Peyer's patch (tissue), 4 donors: ENCODE data around the gene PPFIA1. TPM values are rescaled to one million over a fixed set of nuclear protein-coding genes. Genes with fewer than 3 reads are reported as not detected.

Experiments used
- DNase-seq, 3 donors: peaks; one replicate each; pipeline ENCODE4 v3.0.0-alpha.2; 2017 to 2019
- H3K27ac ChIP-seq, 4 donors: fragments of 200-600 bp; sonication (generic); one replicate each; pipeline ENCODE4 v1.5.1; 2016 to 2019
- H3K27me3 ChIP-seq, 2 donors: fragments of 200-600 bp; sonication (generic); one replicate each; pipeline ENCODE4 v1.5.1; 2019
- H3K36me3 ChIP-seq, 3 donors: fragments of 200-600 bp; sonication (generic); one replicate each; pipeline ENCODE4 v1.5.1; 2016 to 2019
- H3K4me1 ChIP-seq, 4 donors: fragments of 200-600 bp; sonication (generic); one replicate each; pipeline ENCODE4 v1.5.1; 2016 to 2019
- H3K4me3 ChIP-seq, 4 donors: fragments of 200-600 bp; sonication (generic); 1 replicate in 3 of 4; 2 replicates in 1 of 4; pipeline ENCODE4 v1.5.1; 2016 to 2019; ENCODE audit warnings: mild to moderate bottlenecking in 1 of 4
- H3K9me3 ChIP-seq, 4 donors: fragments of 200-600 bp; sonication (generic); one replicate each; pipeline ENCODE4 v1.5.1; 2016 to 2019; ENCODE audit warnings: mild to moderate bottlenecking in 1 of 4
- CTCF ChIP-seq, 6 experiments: fragments of 450-650 bp in 4 of 6; fragments of 200-600 bp in 2 of 6; sonication (generic) in 1 of 6; IDR thresholded peaks; one replicate each; pipeline ENCODE4 v1.5.1; 2017 to 2019; ENCODE audit warnings: antibody characterized with exemption in 6 of 6, mild to moderate bottlenecking in 3 of 6, moderate library complexity in 1 of 6
- POLR2A ChIP-seq, 2 donors: fragments of 450-650 bp; IDR thresholded peaks; one replicate each; pipeline ENCODE4 v1.5.1; 2017; ENCODE audit warnings: antibody characterized with exemption in 2 of 2, mild to moderate bottlenecking in 2 of 2, moderate library complexity in 2 of 2
- total RNA-seq, 4 donors: library from RNA; depleted of rRNA; stranded (reverse); fragments of >200 nt; gene quantifications; one replicate each; pipeline ENCODE4 v1.1.0, GENCODE V29; 2016

The PPFIA1 gene
- total RNA-seq, 4 donors from 2014 or later, result 45.5 to 111 (median 71.4) TPM

- no peak for DNase-seq
- no peak for TF ChIP-seq POLR2A (IDR thresholded peaks at IDR 0.05)
- TF ChIP-seq CTCF (IDR thresholded peaks at IDR 0.05), result no peak
Observed at GRCh38 chr11:70229737-70230136, 40.8 kb upstream of the PPFIA1 start.

GRCh38 chr11:70230151-70230839 is 40.2 kb upstream of the PPFIA1 start:
- DNase-seq, result no peak
- H3K36me3 ChIP-seq, result no peaks in the 10 kb centered on the region
- H3K4me1 ChIP-seq, result peaks cover 0 to 15% (median 2%) of the 10 kb centered on the region in 4 donors
- H3K27ac ChIP-seq, result no peak overlapping the region
- no peak for TF ChIP-seq POLR2A (IDR thresholded peaks at IDR 0.05)
- TF ChIP-seq CTCF (IDR thresholded peaks at IDR 0.05), result no peak
- H3K27me3 ChIP-seq, result no peaks in the 10 kb centered on the region
- H3K9me3 ChIP-seq, result no peaks in the 10 kb centered on the region
- H3K4me3 ChIP-seq, result no peak overlapping the region

More at GRCh38 chr11:70229737-70230136, 40.8 kb upstream of the PPFIA1 start:
- Histone ChIP-seq H3K4me3 (no peak overlapping the region), H3K27ac (no peak overlapping the region), H3K9me3 (no peaks in the 10 kb centered on the region), H3K36me3 (no peaks in the 10 kb centered on the region), H3K4me1 (peaks cover 0 to 15% (median 2%) of the 10 kb centered on the region in 4 donors), H3K27me3 (no peaks in the 10 kb centered on the region)

GRCh38 chr11:70230840-70231710 is 39.4 kb upstream of the PPFIA1 start:
- TF ChIP-seq POLR2A (IDR thresholded peaks at IDR 0.05), result no peak
- TF ChIP-seq CTCF (IDR thresholded peaks at IDR 0.05), result no peak

GRCh38 chr11:70233034-70233433 is 37.5 kb upstream of the PPFIA1 start:
- H3K27ac ChIP-seq, result peak overlapping the region in 1 of 4 donors; percentile 21

More at GRCh38 chr11:70230840-70231710, 39.4 kb upstream of the PPFIA1 start:
- no peak for DNase-seq
- Histone ChIP-seq H3K27ac (no peak overlapping the region), H3K27me3 (no peaks in the 10 kb centered on the region), H3K4me3 (no peak overlapping the region), H3K36me3 (no peaks in the 10 kb centered on the region), H3K9me3 (no peaks in the 10 kb centered on the region), H3K4me1 (peaks cover 0 to 14% (median 2%) of the 10 kb centered on the region in 4 donors)

GRCh38 chr11:70233511-70233934 is 37.0 kb upstream of the PPFIA1 start:
- no peak for TF ChIP-seq POLR2A (IDR thresholded peaks at IDR 0.05)
- TF ChIP-seq CTCF (IDR thresholded peaks at IDR 0.05), result no peak
- Histone ChIP-seq H3K4me1 (no peaks in the 10 kb centered on the region), H3K27me3 (no peaks in the 10 kb centered on the region), H3K4me3 (no peak overlapping the region), H3K27ac (peak overlapping the region in 1 of 4 donors; percentile 55), H3K36me3 (no peaks in the 10 kb centered on the region), H3K9me3 (no peaks in the 10 kb centered on the region)
- peak in 1 of 3 donors; percentile 78 for DNase-seq

More at GRCh38 chr11:70233034-70233433, 37.5 kb upstream of the PPFIA1 start:
- DNase-seq, result no peak
- no peaks in the 10 kb centered on the region for H3K27me3 ChIP-seq
- H3K4me3 ChIP-seq, result no peak overlapping the region
- no peaks in the 10 kb centered on the region for H3K4me1 ChIP-seq
- TF ChIP-seq POLR2A (IDR thresholded peaks at IDR 0.05) (no peak), CTCF (IDR thresholded peaks at IDR 0.05) (no peak)
- H3K9me3 ChIP-seq, result no peaks in the 10 kb centered on the region
- H3K36me3 ChIP-seq, result no peaks in the 10 kb centered on the region
